ENCODE data around the gene CELF4. TPM values are rescaled to one million over a fixed set of nuclear protein-coding genes. Genes with fewer than 3 reads are reported as not detected.

The CELF4 gene
- total and polyA plus RNA-seq, 2 of the 4 experiments (the other 2 are of a cell fraction): not detected

DNA sequence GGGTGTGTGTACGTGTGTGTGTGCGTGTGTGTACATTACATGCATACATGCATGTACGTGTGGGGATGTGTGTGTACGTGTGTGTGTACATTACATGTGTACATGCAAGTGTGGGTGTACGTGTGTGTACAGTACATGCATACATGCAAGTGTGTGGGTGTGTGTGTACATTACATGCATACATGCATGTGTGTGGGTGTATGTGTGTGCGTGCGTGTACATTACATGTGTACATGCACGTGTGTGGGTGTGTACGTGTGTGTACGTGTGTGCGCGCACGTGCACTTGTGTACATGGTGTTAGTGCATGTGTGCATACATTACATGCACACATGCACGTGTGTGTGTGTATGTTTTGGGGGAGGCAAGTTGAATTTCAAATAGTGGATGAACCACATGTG lies 300.6 kb downstream of the CELF4 start:
- no peak overlapping the region for H3K23ac ChIP-seq (ENCODE audit: low read depth, low read length)

More for the DNA sequence above, 300.6 kb downstream of the CELF4 start:
- H3K4me3 ChIP-seq (ENCODE audit: insufficient read depth, low read depth, low read length): no peak overlapping the region
- H3K14ac ChIP-seq (replicated peaks; ENCODE audit: low read depth, low read length): no peak overlapping the region
- intact Hi-C loops (cut with micrococcal nuclease): no loop called here
- no peak overlapping the region for H4K8ac ChIP-seq (ENCODE audit: low read depth in 2 of 2, low read length in 2 of 2)
- no peak overlapping the region for H3K56ac ChIP-seq (ENCODE audit: extremely low read depth, insufficient read depth, low read length)
- no peak overlapping the region for H3K4ac ChIP-seq (ENCODE audit: low read depth, low read length)
- no peaks in the 10 kb centered on the region for H3K79me1 ChIP-seq (ENCODE audit: low read depth in 1 of 2, low read length in 2 of 2)
- H3K9ac ChIP-seq (ENCODE audit: low read depth, low read length): no peak overlapping the region
- TF ChIP-seq NFE2L2 (IDR thresholded peaks at IDR 0.05; ENCODE audit: low read depth, low read length): no peak
- TF ChIP-seq CHD1 (IDR thresholded peaks at IDR 0.05; ENCODE audit: low read depth, low read length): no peak
- TF ChIP-seq RCOR1 (IDR thresholded peaks at IDR 0.05; ENCODE audit: insufficient replicate concordance, low read length): no peak
- TF ChIP-seq, protein P1, sequence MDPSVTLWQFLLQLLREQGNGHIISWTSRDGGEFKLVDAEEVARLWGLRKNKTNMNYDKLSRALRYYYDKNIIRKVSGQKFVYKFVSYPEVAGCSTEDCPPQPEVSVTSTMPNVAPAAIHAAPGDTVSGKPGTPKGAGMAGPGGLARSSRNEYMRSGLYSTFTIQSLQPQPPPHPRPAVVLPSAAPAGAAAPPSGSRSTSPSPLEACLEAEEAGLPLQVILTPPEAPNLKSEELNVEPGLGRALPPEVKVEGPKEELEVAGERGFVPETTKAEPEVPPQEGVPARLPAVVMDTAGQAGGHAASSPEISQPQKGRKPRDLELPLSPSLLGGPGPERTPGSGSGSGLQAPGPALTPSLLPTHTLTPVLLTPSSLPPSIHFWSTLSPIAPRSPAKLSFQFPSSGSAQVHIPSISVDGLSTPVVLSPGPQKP (IDR thresholded peaks at IDR 0.05; ENCODE audit: borderline replicate concordance, low read depth, low read length): no peak
- TF ChIP-seq FOS (IDR thresholded peaks at IDR 0.05; ENCODE audit: low read depth, low read length): no peak
- no peak for TF ChIP-seq MAFK (IDR thresholded peaks at IDR 0.05; ENCODE audit: low read depth, low read length)
- no peak for TF ChIP-seq MAZ (IDR thresholded peaks at IDR 0.05; ENCODE audit: borderline replicate concordance, low read depth, low read length)
- TF ChIP-seq MXI1 (IDR thresholded peaks at IDR 0.05; ENCODE audit: borderline replicate concordance, low read depth, low read length): no peak
- no peak for TF ChIP-seq POLR2A (IDR thresholded peaks at IDR 0.05; ENCODE audit: low read depth, low read length)
- no peak for TF ChIP-seq SMC3 (IDR thresholded peaks at IDR 0.05; ENCODE audit: low read depth, low read length)
- TF ChIP-seq, protein P2, sequence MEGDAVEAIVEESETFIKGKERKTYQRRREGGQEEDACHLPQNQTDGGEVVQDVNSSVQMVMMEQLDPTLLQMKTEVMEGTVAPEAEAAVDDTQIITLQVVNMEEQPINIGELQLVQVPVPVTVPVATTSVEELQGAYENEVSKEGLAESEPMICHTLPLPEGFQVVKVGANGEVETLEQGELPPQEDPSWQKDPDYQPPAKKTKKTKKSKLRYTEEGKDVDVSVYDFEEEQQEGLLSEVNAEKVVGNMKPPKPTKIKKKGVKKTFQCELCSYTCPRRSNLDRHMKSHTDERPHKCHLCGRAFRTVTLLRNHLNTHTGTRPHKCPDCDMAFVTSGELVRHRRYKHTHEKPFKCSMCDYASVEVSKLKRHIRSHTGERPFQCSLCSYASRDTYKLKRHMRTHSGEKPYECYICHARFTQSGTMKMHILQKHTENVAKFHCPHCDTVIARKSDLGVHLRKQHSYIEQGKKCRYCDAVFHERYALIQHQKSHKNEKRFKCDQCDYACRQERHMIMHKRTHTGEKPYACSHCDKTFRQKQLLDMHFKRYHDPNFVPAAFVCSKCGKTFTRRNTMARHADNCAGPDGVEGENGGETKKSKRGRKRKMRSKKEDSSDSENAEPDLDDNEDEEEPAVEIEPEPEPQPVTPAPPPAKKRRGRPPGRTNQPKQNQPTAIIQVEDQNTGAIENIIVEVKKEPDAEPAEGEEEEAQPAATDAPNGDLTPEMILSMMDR (conservative IDR thresholded peaks at IDR 0.05; ENCODE audit: low read depth, low read length): no peak
- no peak for TF ChIP-seq BHLHE40 (IDR thresholded peaks at IDR 0.05; ENCODE audit: low read depth, low read length)
- TF ChIP-seq RFX5 (IDR thresholded peaks at IDR 0.05; ENCODE audit: low read depth, low read length): no peak
- TF ChIP-seq, protein P3, sequence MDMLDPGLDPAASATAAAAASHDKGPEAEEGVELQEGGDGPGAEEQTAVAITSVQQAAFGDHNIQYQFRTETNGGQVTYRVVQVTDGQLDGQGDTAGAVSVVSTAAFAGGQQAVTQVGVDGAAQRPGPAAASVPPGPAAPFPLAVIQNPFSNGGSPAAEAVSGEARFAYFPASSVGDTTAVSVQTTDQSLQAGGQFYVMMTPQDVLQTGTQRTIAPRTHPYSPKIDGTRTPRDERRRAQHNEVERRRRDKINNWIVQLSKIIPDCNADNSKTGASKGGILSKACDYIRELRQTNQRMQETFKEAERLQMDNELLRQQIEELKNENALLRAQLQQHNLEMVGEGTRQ (IDR thresholded peaks at IDR 0.05; ENCODE audit: low read depth, low read length): no peak
- TF ChIP-seq RAD21 (IDR thresholded peaks at IDR 0.05; ENCODE audit: low read length): no peak
- no peak for TF ChIP-seq CEBPB (IDR thresholded peaks at IDR 0.05; ENCODE audit: low read depth, low read length)
- peaks cover 2% of the 10 kb centered on the region; the same call in 1 of the 2 replicates for H3K27me3 ChIP-seq (ENCODE audit: control insufficient read depth, insufficient read depth, low read length)
- in situ Hi-C loops (cut with MboI; ENCODE audit: low sequenced_read_pairs): no loop called here
- H3K4me1 ChIP-seq (ENCODE audit: control insufficient read depth, insufficient read depth, low read length): no peaks in the 10 kb centered on the region
- H2AFZ ChIP-seq (replicated peaks; ENCODE audit: low read length, poor library complexity): peak overlapping the region; percentile 24
- 77% methylated on average over 12 of the region's 14 CpGs; no CpG with 5 or more reads in 1 of the 2 experiments for WGBS, 2 experiments (ENCODE audit: extremely low coverage in 2 of 2, insufficient read length in 1 of 2)
- ChIA-PET CTCF (no interaction called here), POLR2A (ENCODE audit: unreplicated experiment) (no interaction called here)
- H3K18ac ChIP-seq (ENCODE audit: low read depth, low read length): no peak overlapping the region
- no peak for DNase-seq
- no peak overlapping the region for H2AK9ac ChIP-seq (replicated peaks; ENCODE audit: low read depth, low read length, poor library complexity)
- H4K20me1 ChIP-seq (ENCODE audit: insufficient read depth, low read length): no peaks in the 10 kb centered on the region
- no peak overlapping the region for H2BK20ac ChIP-seq (ENCODE audit: low read depth, low read length)
- dilution Hi-C loops (cut with HindIII; ENCODE audit: low sequenced_read_pairs, unreplicated experiment): no loop called here
- no peak overlapping the region for H2BK5ac ChIP-seq (ENCODE audit: low read depth, low read length, poor library complexity, severe bottlenecking)
- H3K27ac ChIP-seq (ENCODE audit: insufficient read depth, low read length): no peak overlapping the region
- H3K4me2 ChIP-seq (ENCODE audit: low read depth, low read length): no peak overlapping the region
- no peak overlapping the region for H2BK15ac ChIP-seq (ENCODE audit: low read depth, low read length)
- H3K9me3 ChIP-seq (ENCODE audit: control insufficient read depth, insufficient read depth, low read length): no peaks in the 10 kb centered on the region
- H2AK5ac ChIP-seq (ENCODE audit: low read depth, low read length): no peak overlapping the region
- H3K9me1 ChIP-seq (ENCODE audit: insufficient read depth, low read length): peaks cover 3% of the 10 kb centered on the region; the same call in 1 of the 2 replicates
- no peaks in the 10 kb centered on the region for H3K36me3 ChIP-seq (ENCODE audit: control insufficient read depth, insufficient read depth, low read length)
- no TSS peak for BruUV-seq (replicated peaks)
- no peak for ATAC-seq (ENCODE audit: low read depth)
- no peak overlapping the region for H4K5ac ChIP-seq (ENCODE audit: low read depth, low read length)
- no peak overlapping the region for H2BK120ac ChIP-seq (ENCODE audit: low read depth, low read length)
- H4K91ac ChIP-seq (ENCODE audit: insufficient read depth, low read depth, low read length): no peak overlapping the region
